Measurements from ENCODE around the gene TSKU.
"Not testable (repeated sequence)": the region's sequence is repeated elsewhere in the genome, so short reads cannot be mapped to it uniquely, and the experiment has no call there.

Gene TSKU

GRCh38 chr11:76791002-76791770 lies 8.0 kb downstream of the TSKU start:
- not testable (repeated sequence) for DNase-seq

- DNase-seq, result peak; percentile 67
Observed at GRCh38 chr11:76791861-76792260, 8.7 kb downstream of the TSKU start.

GRCh38 chr11:76792505-76793264 lies 9.5 kb downstream of the TSKU start:
- no peak for DNase-seq

GRCh38 chr11:76793391-76794291 lies 10.5 kb downstream of the TSKU start:
- DNase-seq, result no peak

GRCh38 chr11:76794371-76795289 lies 11.5 kb downstream of the TSKU start:
- no peak for DNase-seq

- DNase-seq, result no peak
Observed at GRCh38 chr11:76795290-76795935, 12.3 kb downstream of the TSKU start.

GRCh38 chr11:76795936-76796441 lies 12.8 kb downstream of the TSKU start:
- no peak for DNase-seq

- DNase-seq, result no peak
Observed at GRCh38 chr11:76796511-76797198, 13.5 kb downstream of the TSKU start.

GRCh38 chr11:76797341-76798201 lies 14.4 kb downstream of the TSKU start:
- DNase-seq, result no peak

GRCh38 chr11:76798202-76798581 lies 15.0 kb downstream of the TSKU start:
- DNase-seq, result no peak

- DNase-seq, result no peak
Observed at GRCh38 chr11:76798671-76799065, 15.5 kb downstream of the TSKU start.

GRCh38 chr11:76799066-76799804 lies 16.1 kb downstream of the TSKU start:
- peak; percentile 74 for DNase-seq

- no peak for DNase-seq
Observed at GRCh38 chr11:76800466-76801200, 17.5 kb downstream of the TSKU start.

GRCh38 chr11:76801225-76801624 lies 18.1 kb downstream of the TSKU start:
- no peak for DNase-seq

GRCh38 chr11:76801736-76802135 lies 18.6 kb downstream of the TSKU start:
- no peak for DNase-seq

- no peak for DNase-seq
Observed at GRCh38 chr11:76802151-76802550, 19.0 kb downstream of the TSKU start.

- DNase-seq, result no peak
Observed at GRCh38 chr11:76802621-76803020, 19.5 kb downstream of the TSKU start.

GRCh38 chr11:76803023-76803422 lies 19.9 kb downstream of the TSKU start:
- peak; percentile 62 for DNase-seq

Data from inflammatory macrophage treated with lipopolysaccharide for 4 hours (primary cell).